Neural crest cell (in vitro differentiated cells): Measurements from ENCODE around the gene OGFR. TPM values are rescaled to one million over a fixed set of nuclear protein-coding genes. Genes with fewer than 3 reads are reported as not detected.

Experiments
- DNase-seq: peaks from one replicate; pipeline ENCODE4 v3.0.0; 2021; ENCODE audit warnings: low read depth, mixed read lengths, low spot score
- H3K27ac Mint-ChIP-seq: one replicate; pipeline ENCODE4 v1.8.0; 2021; ENCODE audit warnings: mild to moderate bottlenecking, mixed read lengths; ENCODE audit not compliant: unreplicated experiment
- H3K27me3 Mint-ChIP-seq: 2 replicates; pipeline ENCODE4 v1.8.0; 2021; ENCODE audit warnings: low read depth, mild to moderate bottlenecking, mixed read lengths
- H3K36me3 Mint-ChIP-seq: 2 replicates; pipeline ENCODE4 v1.8.0; 2021; ENCODE audit warnings: low read depth, mild to moderate bottlenecking, mixed read lengths
- H3K4me1 Mint-ChIP-seq: 2 replicates; pipeline ENCODE4 v1.8.0; 2021; ENCODE audit warnings: mixed read lengths
- H3K4me3 Mint-ChIP-seq: one replicate; pipeline ENCODE4 v1.8.0; 2021; ENCODE audit warnings: mild to moderate bottlenecking, mixed read lengths
- H3K9me3 Mint-ChIP-seq: 2 replicates; pipeline ENCODE4 v1.8.0; 2021; ENCODE audit warnings: mixed read lengths
- total RNA-seq: library from RNA; stranded (reverse); gene quantifications from 2 replicates; pipeline ENCODE4 v1.2.1, GENCODE V29; 2021
- TF ChIP-seq, protein P1 (sequence below): fragments of 200-600 bp; sonication (generic); conservative IDR thresholded peaks from 2 replicates; pipeline ENCODE4 v1.5.0; 2021; ENCODE audit warnings: antibody characterized with exemption, mild to moderate bottlenecking

OGFR gene
- total RNA-seq, 1 donor from 2014 or later = 36.7 TPM

DNA sequence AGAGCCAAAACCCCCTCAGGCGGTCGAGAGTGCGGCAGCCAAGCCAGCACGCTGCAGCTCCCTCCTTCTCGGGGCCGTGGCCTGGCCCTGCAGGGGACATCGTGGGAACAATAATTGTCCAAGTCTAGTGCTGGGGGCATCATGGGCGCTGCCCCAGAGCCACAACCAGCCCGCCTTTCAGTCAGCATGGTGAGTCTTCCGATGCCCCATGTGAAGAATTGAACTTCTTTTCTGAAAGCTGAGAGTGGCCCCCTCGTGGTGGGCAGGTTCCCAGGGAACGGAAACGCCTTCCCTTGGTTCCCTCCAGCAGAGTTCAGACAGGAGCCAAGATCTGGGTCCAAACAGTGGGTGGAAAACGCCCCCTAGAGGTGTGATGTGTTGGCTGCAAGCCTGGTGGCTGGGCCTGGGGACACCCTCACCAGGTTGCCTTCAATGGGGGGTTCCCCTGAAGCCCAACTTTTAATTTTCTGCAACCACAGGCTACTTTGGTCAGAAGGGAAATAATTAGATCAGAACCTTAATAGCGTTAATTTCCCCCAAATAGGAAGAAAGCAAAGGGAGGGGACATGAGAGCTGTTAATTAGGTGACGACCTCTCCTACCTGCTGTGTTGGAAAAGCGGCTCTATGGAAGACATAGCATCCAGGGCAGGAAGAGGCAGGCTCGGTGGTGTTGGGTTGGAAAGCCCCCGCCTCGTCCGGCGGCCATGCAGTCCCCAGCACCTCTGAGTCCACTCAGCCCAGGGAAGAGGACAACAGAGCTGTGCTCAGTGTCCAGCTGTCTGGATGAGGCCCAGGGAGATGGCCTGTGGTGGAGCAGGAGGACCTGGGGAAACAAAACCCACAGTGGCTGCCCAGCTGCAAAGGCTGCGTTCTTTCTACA is 13.1 kb upstream of the OGFR start:
- peak overlapping the region; percentile 65 for H3K4me3 Mint-ChIP-seq
- no peaks in the 10 kb centered on the region for H3K9me3 Mint-ChIP-seq
- no peaks in the 10 kb centered on the region for H3K27me3 Mint-ChIP-seq
- TF ChIP-seq, protein P1, sequence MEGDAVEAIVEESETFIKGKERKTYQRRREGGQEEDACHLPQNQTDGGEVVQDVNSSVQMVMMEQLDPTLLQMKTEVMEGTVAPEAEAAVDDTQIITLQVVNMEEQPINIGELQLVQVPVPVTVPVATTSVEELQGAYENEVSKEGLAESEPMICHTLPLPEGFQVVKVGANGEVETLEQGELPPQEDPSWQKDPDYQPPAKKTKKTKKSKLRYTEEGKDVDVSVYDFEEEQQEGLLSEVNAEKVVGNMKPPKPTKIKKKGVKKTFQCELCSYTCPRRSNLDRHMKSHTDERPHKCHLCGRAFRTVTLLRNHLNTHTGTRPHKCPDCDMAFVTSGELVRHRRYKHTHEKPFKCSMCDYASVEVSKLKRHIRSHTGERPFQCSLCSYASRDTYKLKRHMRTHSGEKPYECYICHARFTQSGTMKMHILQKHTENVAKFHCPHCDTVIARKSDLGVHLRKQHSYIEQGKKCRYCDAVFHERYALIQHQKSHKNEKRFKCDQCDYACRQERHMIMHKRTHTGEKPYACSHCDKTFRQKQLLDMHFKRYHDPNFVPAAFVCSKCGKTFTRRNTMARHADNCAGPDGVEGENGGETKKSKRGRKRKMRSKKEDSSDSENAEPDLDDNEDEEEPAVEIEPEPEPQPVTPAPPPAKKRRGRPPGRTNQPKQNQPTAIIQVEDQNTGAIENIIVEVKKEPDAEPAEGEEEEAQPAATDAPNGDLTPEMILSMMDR = peak; percentile 98
- H3K27ac Mint-ChIP-seq = no peak overlapping the region
- no peaks in the 10 kb centered on the region for H3K36me3 Mint-ChIP-seq
- H3K4me1 Mint-ChIP-seq = peaks cover 26% of the 10 kb centered on the region
- DNase-seq = peak; percentile 86

DNA sequence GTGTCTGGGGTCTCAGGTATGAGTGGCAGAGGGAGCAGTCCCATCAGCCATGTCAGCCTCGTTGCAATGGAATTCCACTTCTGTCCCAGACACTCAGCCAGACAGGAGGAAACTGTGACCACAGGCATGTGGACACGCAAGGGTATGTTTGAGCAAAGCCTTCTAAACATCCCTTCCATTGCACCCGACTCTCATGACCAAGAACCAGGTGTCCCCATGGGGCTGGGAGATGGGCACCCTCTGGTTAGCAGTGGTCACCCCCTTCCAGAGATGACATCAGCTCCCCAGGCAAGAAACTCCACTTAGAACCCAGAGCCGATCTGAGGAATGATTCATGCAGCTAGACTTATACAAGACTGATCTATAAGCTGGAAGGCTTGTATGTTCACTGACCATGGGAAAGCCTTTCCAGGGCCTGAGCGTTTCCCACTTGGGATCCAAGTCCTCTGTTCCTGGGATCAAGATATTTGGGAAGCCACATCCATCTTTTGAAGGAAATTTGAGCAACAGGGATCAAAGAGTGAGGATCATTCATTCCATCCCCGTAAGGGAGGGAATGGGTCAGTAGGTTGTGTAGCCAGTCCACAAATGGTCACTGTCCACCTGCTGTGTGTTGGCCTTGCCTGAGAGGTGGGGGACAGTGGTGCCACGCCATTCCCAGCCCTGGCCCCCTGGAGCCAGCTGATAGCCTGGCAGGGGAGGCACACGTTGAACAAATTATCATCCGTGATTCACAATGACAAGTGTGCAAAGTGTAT is 12.3 kb upstream of the OGFR start:
- H3K4me1 Mint-ChIP-seq = peaks cover 18% of the 10 kb centered on the region
- TF ChIP-seq, protein P1 = no peak
- no peak overlapping the region for H3K4me3 Mint-ChIP-seq

DNA sequence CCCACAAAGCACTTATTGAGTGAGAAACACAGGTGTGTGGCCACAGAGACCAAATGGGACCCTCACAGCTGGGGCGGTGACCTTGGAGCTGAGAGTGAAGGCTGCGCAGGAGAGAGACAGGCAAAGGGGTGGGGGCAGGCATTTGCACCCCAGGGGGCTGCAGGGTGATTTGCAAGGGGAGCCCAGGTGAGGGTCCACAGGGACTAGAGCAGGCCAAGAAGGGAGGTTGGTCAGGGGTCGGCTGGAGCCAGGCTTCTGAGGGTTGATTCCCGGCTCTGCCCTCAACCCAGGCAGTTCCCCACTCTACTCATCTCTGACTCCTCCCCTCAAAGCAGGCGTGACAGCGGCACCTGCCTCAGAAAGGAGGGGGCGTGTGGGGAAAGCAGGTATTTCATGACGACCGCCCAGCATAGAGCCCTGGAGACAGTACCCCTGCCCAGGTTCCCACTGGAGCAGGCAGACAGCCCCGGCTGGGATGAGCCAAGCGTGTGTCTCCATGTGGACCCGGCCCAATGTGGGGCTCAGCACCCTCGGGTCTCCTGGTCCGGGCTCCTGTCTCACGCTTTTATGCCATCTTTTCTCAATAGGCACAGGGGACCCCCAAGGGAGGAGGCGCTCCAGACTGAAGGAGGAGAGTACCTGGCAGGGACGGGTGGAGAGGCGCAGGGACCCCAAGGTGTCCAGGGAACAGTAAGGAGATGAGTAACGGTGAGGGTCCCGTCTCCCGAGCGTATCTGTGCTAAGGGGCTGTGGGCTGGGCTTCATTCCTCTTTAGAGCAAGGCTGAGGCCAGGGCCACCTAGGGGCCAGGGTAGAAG is 11.5 kb upstream of the OGFR start:
- H3K36me3 Mint-ChIP-seq = peaks cover 2% of the 10 kb centered on the region
- H3K27me3 Mint-ChIP-seq = no peaks in the 10 kb centered on the region
- H3K4me1 Mint-ChIP-seq = peaks cover 16% of the 10 kb centered on the region
- H3K27ac Mint-ChIP-seq = no peak overlapping the region
- H3K4me3 Mint-ChIP-seq = peak overlapping the region; percentile 57
- TF ChIP-seq, protein P1 = no peak
- H3K9me3 Mint-ChIP-seq = no peaks in the 10 kb centered on the region
- DNase-seq = no peak

More for the DNA sequence above, 12.3 kb upstream of the OGFR start:
- no peaks in the 10 kb centered on the region for H3K9me3 Mint-ChIP-seq
- H3K27me3 Mint-ChIP-seq = no peaks in the 10 kb centered on the region
- H3K27ac Mint-ChIP-seq = no peak overlapping the region
- no peaks in the 10 kb centered on the region for H3K36me3 Mint-ChIP-seq
- no peak for DNase-seq

DNA sequence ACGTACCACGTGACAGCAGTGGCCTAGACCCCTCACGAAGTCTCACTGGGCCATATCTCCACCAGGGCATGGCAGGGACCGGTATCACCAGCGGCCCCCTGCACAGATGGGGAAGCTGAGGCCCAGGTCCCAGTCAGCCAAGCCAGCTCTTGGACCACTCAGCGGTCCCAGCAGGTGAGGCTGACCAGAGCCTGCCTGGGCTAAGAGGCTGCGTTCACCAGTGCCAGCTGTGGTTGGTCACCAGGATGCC is 11.0 kb upstream of the OGFR start:
- Mint-ChIP-seq H3K4me1 (peaks cover 16% of the 10 kb centered on the region), H3K4me3 (peak overlapping the region; percentile 62), H3K27ac (no peak overlapping the region), H3K36me3 (peaks cover 3% of the 10 kb centered on the region), H3K9me3 (no peaks in the 10 kb centered on the region), H3K27me3 (no peaks in the 10 kb centered on the region)
- TF ChIP-seq, protein P1 = no peak
- no peak for DNase-seq

DNA sequence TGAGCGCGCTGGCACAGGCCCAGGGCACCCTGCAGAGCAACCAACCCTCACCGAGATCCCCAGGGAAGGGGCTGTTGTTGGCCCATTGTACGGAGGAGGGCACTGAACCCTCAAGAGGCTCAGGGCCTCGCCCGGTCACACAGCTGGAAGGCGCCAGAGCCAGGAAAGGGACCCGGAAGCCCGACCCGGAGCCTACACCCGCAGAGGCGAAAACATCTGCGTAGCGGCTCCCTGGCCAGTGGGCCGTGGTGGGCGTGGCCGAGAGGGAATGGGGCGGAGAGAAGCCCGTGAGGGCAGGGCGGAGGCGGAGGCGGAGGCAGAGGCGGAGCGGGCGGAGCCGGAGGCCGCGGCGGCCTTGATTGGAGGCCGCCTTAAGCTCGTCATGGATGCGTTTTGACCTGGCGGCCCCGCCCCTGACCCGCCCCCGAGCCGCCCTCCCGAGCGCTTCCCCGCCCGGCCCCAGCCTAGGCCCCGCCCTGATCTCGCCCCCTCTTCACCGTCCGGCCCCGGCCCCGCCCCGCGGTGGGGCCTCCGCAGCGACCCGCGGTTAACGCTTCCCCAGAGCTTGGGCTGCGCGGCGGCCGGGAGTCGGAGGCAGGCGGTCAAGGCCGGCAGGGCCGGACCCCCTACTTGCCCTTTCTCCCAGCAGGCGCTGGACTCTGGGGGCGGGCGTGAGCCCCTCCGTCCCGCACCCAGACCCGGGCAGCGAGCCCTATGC is 10.5 kb upstream of the OGFR start:
- Mint-ChIP-seq H3K4me1 (peaks cover 16% of the 10 kb centered on the region), H3K4me3 (peak overlapping the region; percentile 87), H3K27me3 (no peaks in the 10 kb centered on the region), H3K27ac (no peak overlapping the region), H3K36me3 (peaks cover 6% of the 10 kb centered on the region), H3K9me3 (no peaks in the 10 kb centered on the region)
- DNase-seq = peak; percentile 96
- TF ChIP-seq, protein P1 = no peak
